Stromal cell of bone marrow (primary cell): ENCODE data around the gene COIL.
"Not testable (repeated sequence)": the region's sequence is repeated elsewhere in the genome, so short reads cannot be mapped to it uniquely, and the experiment has no call there.

Experiments used
- DNase-seq: peaks from one replicate; pipeline ENCODE4 v3.0.0-alpha.2; 2012; ENCODE audit warnings: low read depth

COIL gene

GRCh38 chr17:56960596-56961538 lies at the start of gene COIL:
Gene COIL, minus strand, starts transcription at chr17:56961050. Its CDS starts 31 bp downstream, at chr17:56961019.
- peak; percentile 75 for DNase-seq

- no peak for DNase-seq
Observed at GRCh38 chr17:57010487-57010886, 49.6 kb upstream of the COIL start.

GRCh38 chr17:57009737-57010445 lies 49.0 kb upstream of the COIL start:
- peak; percentile 24 for DNase-seq

GRCh38 chr17:57008958-57009357 lies 48.1 kb upstream of the COIL start:
- no peak for DNase-seq

GRCh38 chr17:57006040-57006439 lies 45.2 kb upstream of the COIL start:
- no peak for DNase-seq

GRCh38 chr17:57004944-57005579 lies 44.2 kb upstream of the COIL start:
- DNase-seq: no peak

- DNase-seq: no peak
Observed at GRCh38 chr17:57002904-57003303, 42.1 kb upstream of the COIL start.

- DNase-seq: no peak
Observed at GRCh38 chr17:57001541-57001940, 40.7 kb upstream of the COIL start.

GRCh38 chr17:56997313-56997712 lies 36.5 kb upstream of the COIL start:
- no peak for DNase-seq

- no peak for DNase-seq
Observed at GRCh38 chr17:56995766-56996165, 34.9 kb upstream of the COIL start.

- DNase-seq: no peak
Observed at GRCh38 chr17:56994009-56994792, 33.4 kb upstream of the COIL start.

- DNase-seq: no peak
Observed at GRCh38 chr17:56992364-56992763, 31.5 kb upstream of the COIL start.

GRCh38 chr17:56988901-56989572 lies 28.2 kb upstream of the COIL start:
- DNase-seq: no peak

GRCh38 chr17:56987283-56987834 lies 26.5 kb upstream of the COIL start:
- no peak for DNase-seq

GRCh38 chr17:56985371-56986162 lies 24.7 kb upstream of the COIL start:
- DNase-seq: no peak

- no peak for DNase-seq
Observed at GRCh38 chr17:56983366-56983765, 22.5 kb upstream of the COIL start.

- DNase-seq: no peak
Observed at GRCh38 chr17:56982312-56982711, 21.5 kb upstream of the COIL start.

- DNase-seq: not testable (repeated sequence)
Observed at GRCh38 chr17:56980526-56980925, 19.7 kb upstream of the COIL start.

GRCh38 chr17:56979091-56979480 lies 18.2 kb upstream of the COIL start:
- no peak for DNase-seq

- no peak for DNase-seq
Observed at GRCh38 chr17:56978441-56979090, 17.7 kb upstream of the COIL start.
